ENCODE results near the gene MTMR12.

DNA sequence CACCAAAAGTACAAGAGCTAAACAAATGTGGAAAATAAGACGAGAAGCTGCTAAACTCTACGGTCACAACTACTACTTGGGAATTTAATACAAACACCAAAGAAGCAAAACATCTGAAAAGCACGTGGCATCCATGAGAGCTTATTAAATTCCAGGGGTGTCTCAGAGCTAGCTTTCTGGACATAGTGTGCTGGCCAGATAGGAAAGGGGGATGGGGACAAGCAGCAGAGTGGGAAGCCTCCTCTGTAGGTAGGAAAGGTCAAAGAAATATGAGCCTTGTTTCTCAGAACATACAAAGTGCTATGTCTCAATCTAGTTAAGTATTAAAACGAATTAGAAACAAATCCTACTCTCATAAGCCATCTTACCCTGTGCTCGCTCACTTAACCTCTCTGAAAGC lies 87.3 kb downstream of the MTMR12 start:
- TF ChIP-seq RARB (CRISPR knock-in tag; IDR thresholded peaks at IDR 0.05): no peak
- no peak for TF ChIP-seq ZFP3 (CRISPR knock-in tag; IDR thresholded peaks at IDR 0.05)
- TF ChIP-seq ZFP30 (CRISPR knock-in tag; IDR thresholded peaks at IDR 0.05): no peak
- TF ChIP-seq ZNF70 (CRISPR knock-in tag; IDR thresholded peaks at IDR 0.05): no peak
- TF ChIP-seq, protein P1, sequence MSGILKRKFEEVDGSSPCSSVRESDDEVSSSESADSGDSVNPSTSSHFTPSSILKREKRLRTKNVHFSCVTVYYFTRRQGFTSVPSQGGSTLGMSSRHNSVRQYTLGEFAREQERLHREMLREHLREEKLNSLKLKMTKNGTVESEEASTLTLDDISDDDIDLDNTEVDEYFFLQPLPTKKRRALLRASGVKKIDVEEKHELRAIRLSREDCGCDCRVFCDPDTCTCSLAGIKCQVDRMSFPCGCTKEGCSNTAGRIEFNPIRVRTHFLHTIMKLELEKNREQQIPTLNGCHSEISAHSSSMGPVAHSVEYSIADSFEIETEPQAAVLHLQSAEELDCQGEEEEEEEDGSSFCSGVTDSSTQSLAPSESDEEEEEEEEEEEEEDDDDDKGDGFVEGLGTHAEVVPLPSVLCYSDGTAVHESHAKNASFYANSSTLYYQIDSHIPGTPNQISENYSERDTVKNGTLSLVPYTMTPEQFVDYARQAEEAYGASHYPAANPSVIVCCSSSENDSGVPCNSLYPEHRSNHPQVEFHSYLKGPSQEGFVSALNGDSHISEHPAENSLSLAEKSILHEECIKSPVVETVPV (CRISPR knock-in tag; IDR thresholded peaks at IDR 0.05): no peak
- no peak for TF ChIP-seq OSR1 (CRISPR knock-in tag; IDR thresholded peaks at IDR 0.05)
- no peak for TF ChIP-seq CSDC2 (CRISPR knock-in tag; IDR thresholded peaks at IDR 0.05)
- TF ChIP-seq, protein P2, sequence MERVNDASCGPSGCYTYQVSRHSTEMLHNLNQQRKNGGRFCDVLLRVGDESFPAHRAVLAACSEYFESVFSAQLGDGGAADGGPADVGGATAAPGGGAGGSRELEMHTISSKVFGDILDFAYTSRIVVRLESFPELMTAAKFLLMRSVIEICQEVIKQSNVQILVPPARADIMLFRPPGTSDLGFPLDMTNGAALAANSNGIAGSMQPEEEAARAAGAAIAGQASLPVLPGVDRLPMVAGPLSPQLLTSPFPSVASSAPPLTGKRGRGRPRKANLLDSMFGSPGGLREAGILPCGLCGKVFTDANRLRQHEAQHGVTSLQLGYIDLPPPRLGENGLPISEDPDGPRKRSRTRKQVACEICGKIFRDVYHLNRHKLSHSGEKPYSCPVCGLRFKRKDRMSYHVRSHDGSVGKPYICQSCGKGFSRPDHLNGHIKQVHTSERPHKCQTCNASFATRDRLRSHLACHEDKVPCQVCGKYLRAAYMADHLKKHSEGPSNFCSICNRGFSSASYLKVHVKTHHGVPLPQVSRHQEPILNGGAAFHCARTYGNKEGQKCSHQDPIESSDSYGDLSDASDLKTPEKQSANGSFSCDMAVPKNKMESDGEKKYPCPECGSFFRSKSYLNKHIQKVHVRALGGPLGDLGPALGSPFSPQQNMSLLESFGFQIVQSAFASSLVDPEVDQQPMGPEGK (CRISPR knock-in tag; IDR thresholded peaks at IDR 0.05; ENCODE audit: borderline replicate concordance): no peak
- no peak for TF ChIP-seq ISL1 (CRISPR knock-in tag; IDR thresholded peaks at IDR 0.05)
- TF ChIP-seq, protein P3, sequence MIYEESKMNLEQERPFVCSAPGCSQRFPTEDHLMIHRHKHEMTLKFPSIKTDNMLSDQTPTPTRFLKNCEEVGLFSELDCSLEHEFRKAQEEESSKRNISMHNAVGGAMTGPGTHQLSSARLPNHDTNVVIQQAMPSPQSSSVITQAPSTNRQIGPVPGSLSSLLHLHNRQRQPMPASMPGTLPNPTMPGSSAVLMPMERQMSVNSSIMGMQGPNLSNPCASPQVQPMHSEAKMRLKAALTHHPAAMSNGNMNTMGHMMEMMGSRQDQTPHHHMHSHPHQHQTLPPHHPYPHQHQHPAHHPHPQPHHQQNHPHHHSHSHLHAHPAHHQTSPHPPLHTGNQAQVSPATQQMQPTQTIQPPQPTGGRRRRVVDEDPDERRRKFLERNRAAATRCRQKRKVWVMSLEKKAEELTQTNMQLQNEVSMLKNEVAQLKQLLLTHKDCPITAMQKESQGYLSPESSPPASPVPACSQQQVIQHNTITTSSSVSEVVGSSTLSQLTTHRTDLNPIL (CRISPR knock-in tag; IDR thresholded peaks at IDR 0.05; ENCODE audit: low read depth): no peak
- no peak for TF ChIP-seq ZNF8 (CRISPR knock-in tag; IDR thresholded peaks at IDR 0.05)
- TF ChIP-seq ARNTL (CRISPR knock-in tag; IDR thresholded peaks at IDR 0.05; ENCODE audit: borderline replicate concordance, low read depth): no peak

Measured in SK-N-SH treated with all-trans-retinoic acid at 6 μM for 48 hours (cell line).